WTC11 (cell line): ENCODE results near the gene KLK3. TPM values are rescaled to one million over a fixed set of nuclear protein-coding genes. Genes with fewer than 3 reads are reported as not detected.

Experiments used
- ATAC-seq: fragments of 200-7000 bp; cut with Tn5 transposase; 2 replicates; pipeline ENCODE4 v1.10.0; 2021; ENCODE audit warnings: mild to moderate bottlenecking, moderate library complexity
- CTCF ChIA-PET: fragments of 300-600 bp; sonication (Branson Sonifier 250); formaldehyde crosslinking; loops from one replicate; lab custom pipeline; 2021; ENCODE audit warnings: antibody characterized with exemption; lab: Charles Lee
- POLR2A ChIA-PET: fragments of 350-600 bp; sonication (Branson Sonifier 250); formaldehyde crosslinking; loops from one replicate; lab custom pipeline; 2021; ENCODE audit warnings: antibody characterized with exemption; lab: Charles Lee
- DNase-seq: peaks from one replicate; pipeline ENCODE4 v3.0.0; 2021; ENCODE audit warnings: low spot score
- H3K27ac Mint-ChIP-seq: 2 replicates; pipeline ENCODE4 v1.8.0; 2021; ENCODE audit warnings: mixed read lengths
- H3K27me3 Mint-ChIP-seq: 2 replicates; pipeline ENCODE4 v1.8.0; 2021; ENCODE audit warnings: low read depth, mild to moderate bottlenecking, moderate library complexity, mixed read lengths
- H3K36me3 Mint-ChIP-seq: 2 replicates; pipeline ENCODE4 v1.8.0; 2021; ENCODE audit warnings: mixed read lengths
- H3K4me1 Mint-ChIP-seq: 2 replicates; pipeline ENCODE4 v1.8.0; 2022; ENCODE audit warnings: mixed read lengths
- H3K4me3 Mint-ChIP-seq: 2 replicates; pipeline ENCODE4 v1.8.0; 2021; ENCODE audit warnings: mild to moderate bottlenecking, moderate library complexity, mixed read lengths
- H3K9me3 Mint-ChIP-seq: 2 replicates; pipeline ENCODE4 v1.8.0; 2021; ENCODE audit warnings: mixed read lengths
- FOXP1 ChIP-seq: sonication (generic); formaldehyde crosslinking; IDR thresholded peaks from 2 replicates; pipeline ENCODE4 v1.8.0; 2022; ENCODE audit warnings: missing genetic modification reagents, mild to moderate bottlenecking, moderate library complexity, borderline replicate concordance
- GTF2I ChIP-seq: fragments of 250-450 bp; sonication (Bioruptor Pico); conservative IDR thresholded peaks from 2 replicates; pipeline ENCODE4 v1.4.0; 2021; ENCODE audit warnings: mild to moderate bottlenecking
- HMGXB4 ChIP-seq: sonication (generic); formaldehyde crosslinking; IDR thresholded peaks from 2 replicates; pipeline ENCODE4 v1.8.1; 2023; ENCODE audit warnings: mild to moderate bottlenecking, moderate library complexity, missing genetic modification reagents
- IRF1 ChIP-seq: sonication (generic); formaldehyde crosslinking; IDR thresholded peaks from 2 replicates; pipeline ENCODE4 v1.8.0; 2023; ENCODE audit warnings: missing genetic modification reagents
- JUN ChIP-seq: sonication (generic); formaldehyde crosslinking; IDR thresholded peaks from 2 replicates; pipeline ENCODE4 v1.8.0; 2023; ENCODE audit warnings: mild to moderate bottlenecking, missing genetic modification reagents
- MLX ChIP-seq: sonication (generic); formaldehyde crosslinking; IDR thresholded peaks from 2 replicates; pipeline ENCODE4 v1.8.1; 2023; ENCODE audit warnings: mild to moderate bottlenecking, missing genetic modification reagents, moderate library complexity
- MYBL2 ChIP-seq: sonication (generic); formaldehyde crosslinking; IDR thresholded peaks from 2 replicates; pipeline ENCODE4 v1.8.1; 2023; ENCODE audit warnings: mild to moderate bottlenecking, moderate library complexity, missing genetic modification reagents
- NFYB ChIP-seq: sonication (generic); formaldehyde crosslinking; conservative IDR thresholded peaks from 2 replicates; pipeline ENCODE4 v1.8.0; 2022; ENCODE audit warnings: low read depth, missing genetic modification reagents
- RELA ChIP-seq: sonication (generic); formaldehyde crosslinking; IDR thresholded peaks from 2 replicates; pipeline ENCODE4 v1.8.1; 2022; ENCODE audit warnings: missing genetic modification reagents, mild to moderate bottlenecking, borderline replicate concordance
- ZNF219 ChIP-seq: sonication (generic); formaldehyde crosslinking; IDR thresholded peaks from 2 replicates; pipeline ENCODE4 v1.8.0; 2023; ENCODE audit warnings: missing genetic modification reagents, mild to moderate bottlenecking, borderline replicate concordance
- ZNF416 ChIP-seq: fragments of 250-450 bp; sonication (Bioruptor Pico); IDR thresholded peaks from 2 replicates; pipeline ENCODE4 v1.9.0; 2021; ENCODE audit warnings: mild to moderate bottlenecking, inconsistent platforms
- total RNA-seq: library from RNA; stranded (reverse); gene quantifications from 3 replicates; pipeline ENCODE4 v1.2.3, GENCODE V29; 2021
- TF ChIP-seq, protein P1 (sequence below): sonication (generic); formaldehyde crosslinking; IDR thresholded peaks from 2 replicates; pipeline ENCODE4 v1.8.0; 2023; ENCODE audit warnings: missing genetic modification reagents, mild to moderate bottlenecking, borderline replicate concordance

KLK3 gene
- total RNA-seq, 1 experiment from 2014 or later, result 0.13 TPM

- Mint-ChIP-seq H3K9me3 (peaks cover 7% of the 10 kb centered on the region; the same call in 1 of the 2 replicates), H3K36me3 (no peaks in the 10 kb centered on the region), H3K4me1 (peaks cover 13% of the 10 kb centered on the region), H3K27ac (no peak overlapping the region)
- DNase-seq, result no peak
- ATAC-seq, result no peak
- ChIA-PET POLR2A (no interaction called here), CTCF (interaction anchor here (0.6 to 1.1 kb wide), 2 partner anchors 49 to 1745 kb away, joined by 3 read pairs; no protein-coding TSS in a partner anchor)
- TF ChIP-seq RELA (CRISPR knock-in tag) (no peak), MLX (no peak), GTF2I (CRISPR knock-in tag) (no peak), MYBL2 (CRISPR knock-in tag) (no peak), JUN (CRISPR knock-in tag) (no peak), HMGXB4 (CRISPR knock-in tag) (no peak), ZNF219 (no peak), IRF1 (CRISPR knock-in tag) (no peak), ZNF416 (CRISPR knock-in tag) (no peak), FOXP1 (CRISPR knock-in tag) (no peak)
- TF ChIP-seq, all 79 proteins: peak for 0
- Mint-ChIP-seq H3K4me3 (no peak overlapping the region), H3K27me3 (peaks cover 63% of the 10 kb centered on the region)
Observed at GRCh38 chr19:50843205-50843604, 11.5 kb upstream of the KLK3 start.

DNA sequence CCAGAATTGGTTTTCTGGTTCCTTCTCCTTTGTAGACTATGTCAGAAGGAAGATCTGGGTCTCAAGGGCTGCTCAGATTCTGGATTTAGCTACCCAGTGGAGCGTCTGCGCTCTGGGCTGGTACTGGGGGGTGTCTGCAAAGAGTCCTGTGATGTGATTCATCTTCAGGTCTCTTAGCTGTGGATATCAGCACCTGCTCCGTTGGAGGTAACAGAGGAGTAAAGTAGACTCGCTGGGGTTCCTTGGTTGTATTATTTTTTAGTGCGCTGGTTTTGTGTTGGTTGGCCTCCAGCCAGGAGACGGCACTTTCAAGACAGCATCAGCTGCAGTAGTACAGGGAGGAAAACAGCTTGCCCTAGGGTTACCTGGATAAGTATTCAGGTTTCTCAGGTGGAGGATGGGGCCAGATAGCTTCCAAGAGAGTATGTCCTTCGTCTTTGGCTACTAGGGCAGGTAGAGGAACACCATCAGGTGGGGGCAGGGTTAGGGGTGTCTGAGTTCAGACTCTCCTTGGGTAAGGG is 11.0 kb upstream of the KLK3 start:
- no peak for ATAC-seq
- CTCF ChIA-PET, result interaction anchor here (0.6 to 1.1 kb wide), 2 partner anchors 49 to 1744 kb away, joined by 3 read pairs; no protein-coding TSS in a partner anchor
- H3K27me3 Mint-ChIP-seq, result peaks cover 68% of the 10 kb centered on the region

More for the DNA sequence above, 11.0 kb upstream of the KLK3 start:
- no peak for TF ChIP-seq NFYB (CRISPR knock-in tag)
- TF ChIP-seq, protein P1, sequence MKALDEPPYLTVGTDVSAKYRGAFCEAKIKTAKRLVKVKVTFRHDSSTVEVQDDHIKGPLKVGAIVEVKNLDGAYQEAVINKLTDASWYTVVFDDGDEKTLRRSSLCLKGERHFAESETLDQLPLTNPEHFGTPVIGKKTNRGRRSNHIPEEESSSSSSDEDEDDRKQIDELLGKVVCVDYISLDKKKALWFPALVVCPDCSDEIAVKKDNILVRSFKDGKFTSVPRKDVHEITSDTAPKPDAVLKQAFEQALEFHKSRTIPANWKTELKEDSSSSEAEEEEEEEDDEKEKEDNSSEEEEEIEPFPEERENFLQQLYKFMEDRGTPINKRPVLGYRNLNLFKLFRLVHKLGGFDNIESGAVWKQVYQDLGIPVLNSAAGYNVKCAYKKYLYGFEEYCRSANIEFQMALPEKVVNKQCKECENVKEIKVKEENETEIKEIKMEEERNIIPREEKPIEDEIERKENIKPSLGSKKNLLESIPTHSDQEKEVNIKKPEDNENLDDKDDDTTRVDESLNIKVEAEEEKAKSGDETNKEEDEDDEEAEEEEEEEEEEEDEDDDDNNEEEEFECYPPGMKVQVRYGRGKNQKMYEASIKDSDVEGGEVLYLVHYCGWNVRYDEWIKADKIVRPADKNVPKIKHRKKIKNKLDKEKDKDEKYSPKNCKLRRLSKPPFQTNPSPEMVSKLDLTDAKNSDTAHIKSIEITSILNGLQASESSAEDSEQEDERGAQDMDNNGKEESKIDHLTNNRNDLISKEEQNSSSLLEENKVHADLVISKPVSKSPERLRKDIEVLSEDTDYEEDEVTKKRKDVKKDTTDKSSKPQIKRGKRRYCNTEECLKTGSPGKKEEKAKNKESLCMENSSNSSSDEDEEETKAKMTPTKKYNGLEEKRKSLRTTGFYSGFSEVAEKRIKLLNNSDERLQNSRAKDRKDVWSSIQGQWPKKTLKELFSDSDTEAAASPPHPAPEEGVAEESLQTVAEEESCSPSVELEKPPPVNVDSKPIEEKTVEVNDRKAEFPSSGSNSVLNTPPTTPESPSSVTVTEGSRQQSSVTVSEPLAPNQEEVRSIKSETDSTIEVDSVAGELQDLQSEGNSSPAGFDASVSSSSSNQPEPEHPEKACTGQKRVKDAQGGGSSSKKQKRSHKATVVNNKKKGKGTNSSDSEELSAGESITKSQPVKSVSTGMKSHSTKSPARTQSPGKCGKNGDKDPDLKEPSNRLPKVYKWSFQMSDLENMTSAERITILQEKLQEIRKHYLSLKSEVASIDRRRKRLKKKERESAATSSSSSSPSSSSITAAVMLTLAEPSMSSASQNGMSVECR (CRISPR knock-in tag), result no peak
- POLR2A ChIA-PET, result no interaction called here
- Mint-ChIP-seq H3K9me3 (peaks cover 7% of the 10 kb centered on the region; the same call in 1 of the 2 replicates), H3K27ac (no peak overlapping the region), H3K4me1 (peaks cover 11% of the 10 kb centered on the region), H3K4me3 (no peak overlapping the region), H3K36me3 (no peaks in the 10 kb centered on the region)
- DNase-seq, result no peak
